GM12878 (cell line): Measurements from ENCODE around the gene ALCAM. TPM values are rescaled to one million over a fixed set of nuclear protein-coding genes. Genes with fewer than 3 reads are reported as not detected.

ENCODE experiments used
- ATAC-seq: fragments of 200-7000 bp; cut with Tn5 transposase; 3 replicates; pipeline ENCODE4 v1.9.1; 2020; ENCODE audit warnings: mild to moderate bottlenecking, moderate library complexity
- BruUV-seq: library from RNA; stranded (reverse); fragments of 400-500 nt; replicated peaks from 2 replicates; lab custom pipeline; 2021; lab: Mats Ljungman, UMichigan
- CTCF ChIA-PET: fragments of 300-600 bp; sonication (Branson Sonifier 250); formaldehyde crosslinking; extraction: SDS; loops from one replicate; lab custom pipeline; 2021; ENCODE audit warnings: inconsistent platforms; lab: Yijun Ruan, JAX
- POLR2A ChIA-PET: fragments of 350-600 bp; formaldehyde crosslinking; extraction: SDS; loops from one replicate; lab custom pipeline; 2021; ENCODE audit warnings: inconsistent platforms; lab: Charles Lee
- RAD21 ChIA-PET: fragments of 300-600 bp; sonication (Branson Sonifier 250); formaldehyde crosslinking; loops from one replicate; lab custom pipeline; 2023; ENCODE audit warnings: antibody characterized with exemption; ENCODE audit not compliant: unreplicated experiment; lab: Charles Lee
- SMC1A ChIA-PET: fragments of 300-600 bp; sonication (Branson Sonifier 250); formaldehyde crosslinking; loops from one replicate; lab custom pipeline; 2023; ENCODE audit not compliant: unreplicated experiment, uncharacterized antibody; lab: Charles Lee
- DNase-seq: peaks from one replicate; pipeline ENCODE4 v3.0.0-alpha.2; 2011; ENCODE audit warnings: low read depth, low spot score
- FAIRE-seq: peaks from 3 replicates; lab custom pipeline; 2011; peaks lifted over from hg19 to GRCh38; lab: Jason Lieb, UNC
- H2AFZ ChIP-seq: 2 replicates; pipeline ENCODE4 v1.6.0; 2011; ENCODE audit warnings: low read depth, low read length, control low read depth; ENCODE audit not compliant: control insufficient read depth
- H3K27ac ChIP-seq: 2 replicates; pipeline ENCODE4 v1.5.1; 2011; ENCODE audit warnings: control low read depth; ENCODE audit not compliant: control insufficient read depth, insufficient read depth
- H3K27me3 ChIP-seq, 2 experiments: replicated peaks in 1 of 2; 2 replicates each; pipeline versions ENCODE4 v1.6.0 to v1.6.1; 2011; ENCODE audit warnings: low read length in 1 of 2; ENCODE audit not compliant: control insufficient read depth in 2 of 2, insufficient read depth in 2 of 2
- H3K36me3 ChIP-seq, 2 experiments: 2 replicates each; pipeline ENCODE4 v1.5.1; 2011; ENCODE audit warnings: low read length in 1 of 2; ENCODE audit not compliant: control insufficient read depth in 2 of 2, insufficient read depth in 2 of 2
- H3K4me1 ChIP-seq: 2 replicates; pipeline ENCODE4 v1.6.1; 2011; ENCODE audit warnings: mild to moderate bottlenecking, low read length, moderate library complexity, mixed read lengths; ENCODE audit not compliant: control insufficient read depth, insufficient read depth
- H3K4me2 ChIP-seq: 2 replicates; pipeline ENCODE4 v1.6.0; 2011; ENCODE audit warnings: control low read depth; ENCODE audit not compliant: control insufficient read depth, insufficient read depth
- H3K4me3 ChIP-seq: fragments of 200-600 bp; sonication (generic); 2 replicates; pipeline ENCODE4 v1.5.1; 2016
- H3K79me2 ChIP-seq: 2 replicates; pipeline ENCODE4 v1.6.0; 2011; ENCODE audit warnings: low read length; ENCODE audit not compliant: control insufficient read depth, insufficient read depth
- H3K9ac ChIP-seq: 2 replicates; pipeline ENCODE4 v1.8.0; 2011; ENCODE audit warnings: low read length, control low read depth, mixed read lengths; ENCODE audit not compliant: control insufficient read depth, insufficient read depth
- H3K9me3 ChIP-seq: replicated peaks from 3 replicates; pipeline ENCODE4 v1.5.1; 2011; ENCODE audit warnings: mild to moderate bottlenecking, low read length; ENCODE audit not compliant: control insufficient read depth, insufficient read depth
- H4K20me1 ChIP-seq: 2 replicates; pipeline ENCODE4 v1.6.0; 2011; ENCODE audit not compliant: control insufficient read depth, insufficient read depth
- ASH2L ChIP-seq: fragments of 300-600, 200-600 bp; sonication (generic); IDR thresholded peaks from 2 replicates; pipeline ENCODE4 v1.6.1; 2017; ENCODE audit warnings: low read depth, mild to moderate bottlenecking, borderline replicate concordance
- E2F8 ChIP-seq: fragments of 450-650 bp; IDR thresholded peaks from 2 replicates; pipeline ENCODE4 v1.6.1; 2018; ENCODE audit warnings: mild to moderate bottlenecking, low read depth, moderate library complexity; ENCODE audit not compliant: partially characterized antibody
- JUNB ChIP-seq: IDR thresholded peaks from 2 replicates; pipeline ENCODE4 v1.6.1; 2016; ENCODE audit warnings: antibody characterized with exemption, mild to moderate bottlenecking
- KAT2A ChIP-seq: conservative IDR thresholded peaks from 2 replicates; pipeline ENCODE4 v1.6.1; 2011; ENCODE audit warnings: low read depth, low read length; ENCODE audit not compliant: control insufficient read depth
- RUNX3 ChIP-seq: IDR thresholded peaks from 2 replicates; pipeline ENCODE4 v1.6.1; 2012; ENCODE audit warnings: low read length, inconsistent platforms
- SKIL ChIP-seq: fragments of 450-650 bp; IDR thresholded peaks from 2 replicates; pipeline ENCODE4 v1.6.1; 2017; ENCODE audit warnings: mild to moderate bottlenecking, low read depth, inconsistent platforms; ENCODE audit not compliant: poor library complexity, severe bottlenecking
- SMAD1 ChIP-seq: fragments of 450-650 bp; IDR thresholded peaks from 2 replicates; pipeline ENCODE4 v1.6.1; 2018; ENCODE audit warnings: mild to moderate bottlenecking, low read depth; ENCODE audit not compliant: partially characterized antibody
- SREBF2 ChIP-seq: IDR thresholded peaks from 2 replicates; pipeline ENCODE4 v1.6.1; 2012; ENCODE audit warnings: mild to moderate bottlenecking, low read length
- STAT1 ChIP-seq: fragments of 450-650 bp; conservative IDR thresholded peaks from 2 replicates; pipeline ENCODE4 v1.6.1; 2014; ENCODE audit warnings: antibody characterized with exemption, mild to moderate bottlenecking
- ZNF384 ChIP-seq: IDR thresholded peaks from 2 replicates; pipeline ENCODE4 v1.6.1; 2012; ENCODE audit warnings: low read depth, mild to moderate bottlenecking, low read length, improper control_type of control experiment, borderline replicate concordance
- WGBS: methylation state at CpG from one replicate; pipeline ENCODE4 v1.1.6; 2016; ENCODE audit warnings: low lambda C conversion rate; ENCODE audit not compliant: insufficient replicate concordance, insufficient coverage; ENCODE audit errors: missing lambda C conversion rate; 5-methylcytosine and 5-hydroxymethylcytosine counted together
- in situ Hi-C: fragments of 300-500 bp; cut with MboI; formaldehyde crosslinking; loops from 9 replicates; pipeline ENCODE4 v1.14.3; 2018; ENCODE audit warnings: mixed read lengths
- intact Hi-C: fragments of 100-400 bp; cut with micrococcal nuclease; formaldehyde crosslinking; loops from one replicate; pipeline ENCODE4 v1.14.2; 2022; ENCODE audit not compliant: unreplicated experiment
- polyA plus RNA-seq, 11 experiments: library from polyadenylated mRNA; depleted of rRNA in 4 of 11; unstranded in 6 of 11; stranded (reverse) in 5 of 11; fragments of >200 nt; fragmentation: Nextera tagmentation in 4 of 11; fragmentation: Illumina TruSeq in 1 of 11; extraction: Ambion mirVana in 4 of 11; extraction: Trizol in 1 of 11; gene quantifications; 1 replicate in 1 of 11; 2 replicates in 10 of 11; pipeline versions ENCODE4 v1.2.1 to v1.2.3, GENCODE V29; 2011 to 2016; ENCODE audit warnings: inconsistent platforms in 2 of 11, missing spikeins in 2 of 11, low read depth in 1 of 11
- total RNA-seq, 4 experiments: library from RNA; depleted of rRNA in 3 of 4; stranded (reverse); fragments of >200 nt in 3 of 4; fragmentation: Illumina TruSeq in 1 of 4; extraction: Trizol in 1 of 4; gene quantifications; 2 replicates each; pipeline versions ENCODE4 v1.2.1 to v1.2.3, GENCODE V29; 2013 to 2021
- TF ChIP-seq, protein P1 (sequence below): fragments of 150-350 bp; IDR thresholded peaks from 2 replicates; pipeline ENCODE4 v1.6.1; 2016; ENCODE audit warnings: low read depth, low read length
- TF ChIP-seq, protein P2 (sequence below): IDR thresholded peaks from 2 replicates; pipeline ENCODE4 v1.6.1; 2012; ENCODE audit warnings: low read length, inconsistent platforms

Gene ALCAM
- total and polyA plus RNA-seq, 10 of the 15 experiments (the other 5 are each of a cell fraction or from before 2014, with no cell fraction given): 12.2 to 54.2 (median 32.6) TPM

DNA sequence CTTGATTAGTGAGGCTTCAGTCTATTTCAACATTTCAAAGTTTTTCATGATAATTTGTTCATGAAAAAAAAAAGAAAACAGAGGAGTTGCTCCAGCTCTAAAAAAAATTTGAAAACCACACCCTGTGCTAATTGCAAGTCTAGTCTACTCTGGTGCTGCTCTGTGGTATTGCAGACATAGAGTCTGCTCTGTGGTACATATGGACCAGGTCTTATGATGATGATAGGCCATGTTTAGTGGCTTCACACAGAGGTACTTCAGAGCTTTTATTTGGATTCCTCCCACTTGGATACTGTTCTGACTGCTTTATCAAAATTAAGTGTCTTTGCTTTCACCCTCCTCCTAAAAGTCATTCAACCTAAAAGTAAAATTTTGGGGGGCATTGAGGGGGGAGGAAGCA, 160.8 kb downstream of the ALCAM start (continued):
- TF ChIP-seq ASH2L: no peak
- TF ChIP-seq, protein P1, sequence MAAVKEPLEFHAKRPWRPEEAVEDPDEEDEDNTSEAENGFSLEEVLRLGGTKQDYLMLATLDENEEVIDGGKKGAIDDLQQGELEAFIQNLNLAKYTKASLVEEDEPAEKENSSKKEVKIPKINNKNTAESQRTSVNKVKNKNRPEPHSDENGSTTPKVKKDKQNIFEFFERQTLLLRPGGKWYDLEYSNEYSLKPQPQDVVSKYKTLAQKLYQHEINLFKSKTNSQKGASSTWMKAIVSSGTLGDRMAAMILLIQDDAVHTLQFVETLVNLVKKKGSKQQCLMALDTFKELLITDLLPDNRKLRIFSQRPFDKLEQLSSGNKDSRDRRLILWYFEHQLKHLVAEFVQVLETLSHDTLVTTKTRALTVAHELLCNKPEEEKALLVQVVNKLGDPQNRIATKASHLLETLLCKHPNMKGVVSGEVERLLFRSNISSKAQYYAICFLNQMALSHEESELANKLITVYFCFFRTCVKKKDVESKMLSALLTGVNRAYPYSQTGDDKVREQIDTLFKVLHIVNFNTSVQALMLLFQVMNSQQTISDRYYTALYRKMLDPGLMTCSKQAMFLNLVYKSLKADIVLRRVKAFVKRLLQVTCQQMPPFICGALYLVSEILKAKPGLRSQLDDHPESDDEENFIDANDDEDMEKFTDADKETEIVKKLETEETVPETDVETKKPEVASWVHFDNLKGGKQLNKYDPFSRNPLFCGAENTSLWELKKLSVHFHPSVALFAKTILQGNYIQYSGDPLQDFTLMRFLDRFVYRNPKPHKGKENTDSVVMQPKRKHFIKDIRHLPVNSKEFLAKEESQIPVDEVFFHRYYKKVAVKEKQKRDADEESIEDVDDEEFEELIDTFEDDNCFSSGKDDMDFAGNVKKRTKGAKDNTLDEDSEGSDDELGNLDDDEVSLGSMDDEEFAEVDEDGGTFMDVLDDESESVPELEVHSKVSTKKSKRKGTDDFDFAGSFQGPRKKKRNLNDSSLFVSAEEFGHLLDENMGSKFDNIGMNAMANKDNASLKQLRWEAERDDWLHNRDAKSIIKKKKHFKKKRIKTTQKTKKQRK: no peak

DNA sequence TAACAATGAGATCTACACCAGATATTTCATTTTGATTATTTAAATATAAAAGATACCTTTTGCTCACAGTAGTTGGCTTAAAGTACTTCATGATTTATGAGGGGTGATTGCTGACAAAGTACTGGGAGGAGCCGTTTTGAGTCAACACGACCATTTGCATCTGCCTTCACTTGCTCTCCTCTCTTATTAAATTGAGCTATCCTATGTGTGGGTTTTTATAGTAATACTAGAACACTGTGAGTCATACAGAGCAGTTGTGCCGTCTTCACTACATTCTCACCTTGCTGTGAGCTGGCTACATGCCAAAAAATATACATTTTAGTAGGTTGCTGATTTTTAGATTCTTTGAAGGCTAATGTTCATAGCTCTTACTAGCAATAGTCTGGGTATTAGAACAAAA, 161.2 kb downstream of the ALCAM start:
- 37% methylated on average over 3 of the region's 3 CpGs for WGBS
- H3K9me3 ChIP-seq: no peaks in the 10 kb centered on the region
- in situ Hi-C loops: no loop called here
- no peak overlapping the region for H3K9ac ChIP-seq
- no peak for DNase-seq
- H3K27ac ChIP-seq: no peak overlapping the region
- H3K79me2 ChIP-seq: no peaks in the 10 kb centered on the region
- BruUV-seq: no TSS peak
- peaks cover 0 to 8% of the 10 kb centered on the region in 2 experiments; a peak in 2 of 4 replicates for H3K36me3 ChIP-seq
- no peaks in the 10 kb centered on the region for H3K4me1 ChIP-seq
- H3K4me3 ChIP-seq: no peak overlapping the region
- CTCF ChIA-PET: interaction anchor here (0.5 to 3.1 kb wide), 9 partner anchors 8 to 1080 kb away, joined by 3 to 22 read pairs (median 5); no protein-coding TSS in a partner anchor
- no peaks in the 10 kb centered on the region for H4K20me1 ChIP-seq
- FAIRE-seq: peak; percentile 13
- intact Hi-C loops: no loop called here
- no peaks in the 10 kb centered on the region for H3K27me3 ChIP-seq
- H3K4me2 ChIP-seq: no peak overlapping the region
- no peak overlapping the region for H2AFZ ChIP-seq
- peak; percentile 93 for ATAC-seq
- RAD21 ChIA-PET: interaction anchor here (0.9 to 1.9 kb wide), 7 partner anchors 10 to 1081 kb away, joined by 3 to 11 read pairs (median 4); no protein-coding TSS in a partner anchor
- SMC1A ChIA-PET: interaction anchor here (0.6 to 2.7 kb wide), 13 partner anchors 9 to 1538 kb away, joined by 3 to 18 read pairs (median 3); no protein-coding TSS in a partner anchor
- POLR2A ChIA-PET: interaction anchor here (0.6 kb wide), 1 partner anchor 604 kb away, joined by 4 read pairs; no protein-coding TSS in a partner anchor
- TF ChIP-seq E2F8 (no peak), STAT1 (no peak), SMAD1 (peak; percentile 95), JUNB (peak; percentile 74), ASH2L (no peak), KAT2A (no peak), RUNX3 (peak; percentile 36; the same call in 1 of the 2 replicates), ZNF384 (no peak), SREBF2 (no peak), SKIL (no peak)
- TF ChIP-seq, protein P2, sequence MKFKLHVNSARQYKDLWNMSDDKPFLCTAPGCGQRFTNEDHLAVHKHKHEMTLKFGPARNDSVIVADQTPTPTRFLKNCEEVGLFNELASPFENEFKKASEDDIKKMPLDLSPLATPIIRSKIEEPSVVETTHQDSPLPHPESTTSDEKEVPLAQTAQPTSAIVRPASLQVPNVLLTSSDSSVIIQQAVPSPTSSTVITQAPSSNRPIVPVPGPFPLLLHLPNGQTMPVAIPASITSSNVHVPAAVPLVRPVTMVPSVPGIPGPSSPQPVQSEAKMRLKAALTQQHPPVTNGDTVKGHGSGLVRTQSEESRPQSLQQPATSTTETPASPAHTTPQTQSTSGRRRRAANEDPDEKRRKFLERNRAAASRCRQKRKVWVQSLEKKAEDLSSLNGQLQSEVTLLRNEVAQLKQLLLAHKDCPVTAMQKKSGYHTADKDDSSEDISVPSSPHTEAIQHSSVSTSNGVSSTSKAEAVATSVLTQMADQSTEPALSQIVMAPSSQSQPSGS: 0 out of 2 replicates have a peak, but pooled peaks have one; percentile 22
